PFSK-1 (cell line): Measurements from ENCODE around the gene RSPH1.

Source experiments
- FOXP2 ChIP-seq: optimal IDR thresholded peaks from 2 replicates; pipeline ENCODE3; 2011; ENCODE audit warnings: borderline replicate concordance, control low read depth, inconsistent platforms; ENCODE audit not compliant: insufficient read depth; ENCODE audit errors: extremely low read length, extremely low read depth
- POLR2AphosphoS5 ChIP-seq: IDR thresholded peaks from 2 replicates; pipeline ENCODE4 v1.6.1; 2012; ENCODE audit warnings: low read depth, mild to moderate bottlenecking, control low read depth, low read length, moderate library complexity
- REST ChIP-seq, 2 experiments: IDR thresholded peaks; 2 replicates each; pipeline versions ENCODE4 v1.6.1 to v1.8.0; 2011 to 2012; ENCODE audit warnings: low read depth in 2 of 2, low read length in 2 of 2, control low read depth in 1 of 2, inconsistent platforms in 1 of 2, mild to moderate bottlenecking in 1 of 2, moderate library complexity in 1 of 2; ENCODE audit not compliant: insufficient read depth in 1 of 2
- SIN3A ChIP-seq: IDR thresholded peaks from 2 replicates; pipeline ENCODE4 v1.6.1; 2012; ENCODE audit warnings: mild to moderate bottlenecking, low read length, moderate library complexity, borderline replicate concordance; ENCODE audit not compliant: insufficient read depth
- TAF1 ChIP-seq: IDR thresholded peaks from 2 replicates; pipeline ENCODE4 v1.6.1; 2012; ENCODE audit warnings: low read length, control low read depth, borderline replicate concordance; ENCODE audit not compliant: insufficient read depth

- peak; percentile 75 to 89 for TF ChIP-seq REST (IDR thresholded peaks at IDR 0.05; ENCODE audit: insufficient read depth in 1 of 2, low read depth in 2 of 2, low read length in 2 of 2)
- TF ChIP-seq SIN3A: no peak
- TF ChIP-seq TAF1: no peak
- no peak for TF ChIP-seq POLR2AphosphoS5
- no peak for TF ChIP-seq FOXP2
These were observed 66.2 kb downstream of the RSPH1 start for GRCh38 chr21:42429856-42430255.
